BE2C (cell line): ENCODE data around the gene MAP4K2.

Source experiments
- DNase-seq: peaks from one replicate; pipeline ENCODE4 v3.0.0-alpha.2; 2020
- H3K27me3 ChIP-seq: fragments of 250-450 bp; sonication (Bioruptor Pico); 2 replicates; pipeline ENCODE4 v1.5.1; 2020; ENCODE audit warnings: mild to moderate bottlenecking
- H3K36me3 ChIP-seq: fragments of 250-450 bp; sonication (Bioruptor Pico); 2 replicates; pipeline ENCODE4 v1.5.1; 2020; ENCODE audit warnings: mild to moderate bottlenecking
- H3K4me1 ChIP-seq: fragments of 250-450 bp; sonication (Bioruptor Pico); 2 replicates; pipeline ENCODE4 v1.5.1; 2020
- H3K4me3 ChIP-seq: 2 replicates; pipeline ENCODE4 v1.5.1; 2011; ENCODE audit warnings: low read depth, low read length
- H3K9me3 ChIP-seq: fragments of 250-450 bp; sonication (Bioruptor Pico); 2 replicates; pipeline ENCODE4 v1.5.1; 2020
- TF ChIP-seq, protein P1 (sequence below): IDR thresholded peaks from 2 replicates; pipeline ENCODE4 v1.5.1; 2012; ENCODE audit warnings: mild to moderate bottlenecking, low read depth, low read length

The MAP4K2 gene

DNA sequence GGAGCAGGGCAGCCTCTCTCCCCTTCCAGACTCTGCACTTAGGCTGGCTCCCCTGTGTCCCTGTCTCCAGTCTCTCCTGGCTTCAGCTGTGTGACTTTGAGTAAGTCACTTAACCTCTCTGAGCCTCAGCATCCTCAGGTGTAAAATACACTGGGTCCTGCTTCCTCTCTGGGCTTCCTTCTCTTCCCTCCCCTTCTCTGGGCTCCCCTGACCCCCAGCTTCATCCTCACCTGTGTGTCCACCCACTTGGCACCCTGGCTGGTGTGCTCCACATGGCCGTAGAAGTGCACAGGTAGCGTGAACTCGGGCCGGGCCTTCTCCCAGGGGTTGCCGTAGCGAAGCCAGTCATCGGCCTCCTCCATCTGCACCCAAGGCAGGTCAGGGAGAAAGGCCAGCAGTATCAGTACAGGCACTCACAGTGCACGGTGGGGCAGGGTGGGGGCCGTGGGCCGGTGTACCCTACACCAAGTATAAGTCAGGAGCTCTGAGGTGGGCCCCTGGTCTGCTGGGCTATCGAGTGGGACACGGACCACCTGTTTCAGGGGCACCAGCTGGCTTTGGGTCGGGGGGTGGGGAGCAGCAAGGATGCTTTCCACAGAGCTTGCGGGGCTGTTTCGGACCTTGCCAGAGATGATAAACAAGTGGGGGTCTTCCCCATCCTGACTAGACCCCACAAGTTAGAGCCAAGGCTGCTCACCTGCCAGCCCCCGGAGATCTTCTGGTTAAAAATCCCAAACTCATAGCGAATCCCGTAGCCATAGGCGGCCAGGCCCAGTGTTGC, 45.3 kb downstream of the MAP4K2 start:
- DNase-seq = no peak
- peaks cover 8% of the 10 kb centered on the region for H3K4me1 ChIP-seq
- H3K4me3 ChIP-seq = no peak overlapping the region
- TF ChIP-seq, protein P1, sequence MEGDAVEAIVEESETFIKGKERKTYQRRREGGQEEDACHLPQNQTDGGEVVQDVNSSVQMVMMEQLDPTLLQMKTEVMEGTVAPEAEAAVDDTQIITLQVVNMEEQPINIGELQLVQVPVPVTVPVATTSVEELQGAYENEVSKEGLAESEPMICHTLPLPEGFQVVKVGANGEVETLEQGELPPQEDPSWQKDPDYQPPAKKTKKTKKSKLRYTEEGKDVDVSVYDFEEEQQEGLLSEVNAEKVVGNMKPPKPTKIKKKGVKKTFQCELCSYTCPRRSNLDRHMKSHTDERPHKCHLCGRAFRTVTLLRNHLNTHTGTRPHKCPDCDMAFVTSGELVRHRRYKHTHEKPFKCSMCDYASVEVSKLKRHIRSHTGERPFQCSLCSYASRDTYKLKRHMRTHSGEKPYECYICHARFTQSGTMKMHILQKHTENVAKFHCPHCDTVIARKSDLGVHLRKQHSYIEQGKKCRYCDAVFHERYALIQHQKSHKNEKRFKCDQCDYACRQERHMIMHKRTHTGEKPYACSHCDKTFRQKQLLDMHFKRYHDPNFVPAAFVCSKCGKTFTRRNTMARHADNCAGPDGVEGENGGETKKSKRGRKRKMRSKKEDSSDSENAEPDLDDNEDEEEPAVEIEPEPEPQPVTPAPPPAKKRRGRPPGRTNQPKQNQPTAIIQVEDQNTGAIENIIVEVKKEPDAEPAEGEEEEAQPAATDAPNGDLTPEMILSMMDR = no peak
- no peaks in the 10 kb centered on the region for H3K9me3 ChIP-seq
- H3K36me3 ChIP-seq = peaks cover 1% of the 10 kb centered on the region; the same call in 1 of the 2 replicates
- no peaks in the 10 kb centered on the region for H3K27me3 ChIP-seq

DNA sequence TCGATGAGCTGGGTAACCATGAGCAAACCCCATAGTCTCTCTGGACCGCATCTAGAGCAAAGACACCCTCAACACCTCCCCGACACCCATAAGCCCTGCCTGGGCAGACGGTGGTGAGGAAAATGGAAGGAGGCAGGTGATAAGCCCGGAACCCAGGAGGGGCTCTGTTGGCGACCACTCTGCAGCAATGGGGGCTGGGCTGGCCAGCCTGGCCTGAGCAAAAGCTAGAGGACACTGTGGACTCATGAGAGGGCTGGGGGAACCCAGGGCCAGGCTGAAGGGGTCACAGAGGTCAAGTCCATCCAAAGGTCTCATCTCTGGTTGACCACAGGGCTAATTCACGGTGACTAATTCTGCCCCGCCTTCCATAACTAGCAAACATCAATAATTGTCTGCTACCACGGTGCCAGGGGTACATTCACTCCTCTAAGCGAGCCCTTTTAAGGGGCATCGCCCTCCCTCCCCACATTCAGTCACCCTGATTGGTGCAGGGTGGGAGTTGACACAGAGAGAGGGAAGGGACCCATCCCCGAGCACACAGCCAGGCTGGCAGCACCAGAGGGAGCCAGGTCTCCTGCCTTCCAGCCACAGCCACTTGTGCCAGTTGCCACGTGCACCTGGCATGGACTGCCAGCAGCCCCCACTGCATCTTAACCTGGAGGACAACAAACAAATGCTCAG, 47.2 kb downstream of the MAP4K2 start:
- Histone ChIP-seq H3K27me3 (no peaks in the 10 kb centered on the region), H3K4me1 (peaks cover 8% of the 10 kb centered on the region)

DNA sequence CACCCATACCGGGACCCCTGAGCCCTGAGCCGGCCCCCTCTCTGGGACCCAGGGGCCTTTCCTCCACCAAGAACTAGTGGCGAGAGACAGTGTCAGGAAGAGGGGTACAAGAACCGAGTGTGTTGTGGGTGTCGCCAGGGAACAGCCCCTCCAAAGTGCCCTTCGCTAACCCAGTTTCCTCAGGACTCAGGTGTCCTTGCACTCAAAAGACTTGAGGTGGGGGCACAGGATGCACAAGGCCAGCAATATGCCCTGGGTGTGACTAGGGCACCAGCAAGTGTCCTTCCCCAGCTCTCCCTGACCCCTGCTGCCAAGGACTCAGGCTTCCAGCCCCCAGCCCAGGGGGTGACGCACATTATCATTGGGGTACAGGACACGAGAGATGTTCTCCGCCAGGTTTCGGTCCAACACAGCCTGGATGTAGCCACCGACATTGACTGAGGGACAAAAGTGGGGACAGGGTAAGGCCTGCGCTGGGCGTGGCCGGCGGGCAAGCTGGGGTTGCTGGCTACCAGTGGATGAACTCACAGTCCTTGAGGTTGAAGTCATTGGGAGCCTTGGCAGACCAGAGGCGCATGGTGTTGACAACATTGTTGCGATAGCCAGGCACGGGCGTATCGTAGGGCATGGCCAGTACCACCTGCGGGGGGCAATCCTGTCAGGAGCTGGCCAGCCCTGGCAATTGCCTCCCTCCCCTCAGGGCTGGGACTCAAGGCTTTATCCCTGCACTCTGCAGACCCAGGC, 47.9 kb downstream of the MAP4K2 start:
- Histone ChIP-seq H3K36me3 (no peaks in the 10 kb centered on the region), H3K4me3 (no peak overlapping the region), H3K9me3 (no peaks in the 10 kb centered on the region), H3K27me3 (no peaks in the 10 kb centered on the region), H3K4me1 (peaks cover 3% of the 10 kb centered on the region; the same call in 1 of the 2 replicates)
- TF ChIP-seq, protein P1 = no peak
- no peak for DNase-seq

More for the DNA sequence above, 47.2 kb downstream of the MAP4K2 start:
- no peak for DNase-seq
- Histone ChIP-seq H3K36me3 (no peaks in the 10 kb centered on the region), H3K4me3 (no peak overlapping the region), H3K9me3 (no peaks in the 10 kb centered on the region)
- TF ChIP-seq, protein P1 = no peak

DNA sequence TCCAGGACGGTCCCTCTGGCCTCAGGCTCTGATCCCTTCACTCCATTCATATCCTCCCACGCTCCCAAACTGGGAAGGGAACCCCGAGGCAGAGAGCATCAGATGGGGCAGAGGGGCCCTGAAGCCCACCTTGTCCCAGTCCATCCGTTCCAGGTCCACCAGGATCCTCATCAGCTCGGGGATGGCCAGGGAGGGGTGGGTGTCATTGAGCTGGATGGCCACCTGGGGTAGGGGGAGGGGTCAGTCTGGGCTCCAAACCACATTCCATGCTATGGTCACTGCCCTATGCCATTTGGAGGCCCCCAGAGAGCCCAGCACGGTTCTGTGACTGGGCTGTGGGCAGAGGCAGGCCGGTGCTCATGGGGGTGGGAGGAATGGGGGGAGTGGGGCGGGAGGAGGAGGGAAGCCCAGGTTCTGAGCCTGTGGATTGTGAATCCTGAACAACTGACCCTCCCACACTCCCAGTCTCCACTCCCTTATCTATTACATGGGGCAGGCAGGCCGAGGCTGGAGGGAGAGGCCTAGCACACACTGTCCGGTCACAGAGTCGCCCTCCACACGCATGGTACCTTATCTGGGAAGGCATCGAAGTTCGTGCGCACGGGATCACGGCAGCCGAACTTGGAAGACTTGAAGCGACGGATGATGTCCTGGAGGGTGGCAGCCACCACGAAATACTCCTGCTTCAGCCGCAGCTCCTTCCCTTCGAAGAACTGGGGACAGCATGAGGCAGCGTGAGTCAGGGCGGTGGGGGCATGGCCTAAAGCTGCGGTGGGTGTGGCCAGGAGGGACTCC, 48.7 kb downstream of the MAP4K2 start:
- no peaks in the 10 kb centered on the region for H3K4me1 ChIP-seq
- H3K9me3 ChIP-seq = no peaks in the 10 kb centered on the region
- H3K27me3 ChIP-seq = no peaks in the 10 kb centered on the region
- H3K4me3 ChIP-seq = no peak overlapping the region
- TF ChIP-seq, protein P1 = no peak
- H3K36me3 ChIP-seq = no peaks in the 10 kb centered on the region
- DNase-seq = no peak

DNA sequence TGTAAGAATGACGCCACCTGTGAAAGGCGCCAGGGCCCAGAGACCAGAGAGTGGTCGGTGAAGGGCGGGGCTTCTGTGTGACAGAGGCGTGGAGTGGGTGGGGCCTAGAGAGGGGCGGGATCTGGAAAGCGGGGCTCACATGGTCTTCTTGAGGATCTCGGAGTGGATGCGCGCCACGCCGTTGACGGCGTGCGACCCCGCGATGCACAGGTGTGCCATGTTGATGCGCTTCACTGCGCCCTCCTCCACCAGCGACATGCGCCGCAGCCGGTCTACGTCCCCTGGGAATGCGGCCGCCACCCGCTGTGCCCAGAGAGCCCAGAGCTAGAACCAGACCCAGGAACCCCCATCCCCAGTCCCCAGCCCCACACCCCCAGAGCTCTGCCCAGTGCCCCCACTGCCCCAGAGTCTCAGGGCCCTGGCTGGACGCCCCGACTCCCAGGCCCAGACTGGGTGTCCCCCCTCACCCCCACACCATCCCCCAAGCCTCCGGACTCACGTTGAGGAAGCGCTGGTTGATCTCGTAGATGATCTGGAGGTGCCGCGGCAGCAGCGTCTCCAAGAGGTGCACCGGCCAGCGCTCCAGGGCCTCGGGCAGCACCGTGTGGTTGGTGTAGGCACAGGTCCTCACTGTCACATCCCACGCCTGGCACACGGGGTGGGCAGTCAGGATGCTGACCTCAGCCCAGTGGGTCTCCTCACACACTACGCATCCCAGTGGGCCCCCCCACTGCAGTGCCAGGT, 49.5 kb downstream of the MAP4K2 start:
- no peaks in the 10 kb centered on the region for H3K4me1 ChIP-seq
- TF ChIP-seq, protein P1 = no peak
- no peaks in the 10 kb centered on the region for H3K27me3 ChIP-seq
- H3K4me3 ChIP-seq = no peak overlapping the region
- DNase-seq = no peak
- no peaks in the 10 kb centered on the region for H3K36me3 ChIP-seq
- H3K9me3 ChIP-seq = no peaks in the 10 kb centered on the region
